GM19455 (cell line): ENCODE measurements around the gene YY1AP1.
"Not testable (repeated sequence)": the region's sequence is repeated elsewhere in the genome, so short reads cannot be mapped to it uniquely, and the experiment has no call there.

Source experiments
- ATAC-seq: cut with Tn5 transposase; IDR thresholded peaks from one replicate; pipeline ENCODE4 v1.9.1; 2021; ENCODE audit not compliant: unreplicated experiment

YY1AP1 gene

DNA sequence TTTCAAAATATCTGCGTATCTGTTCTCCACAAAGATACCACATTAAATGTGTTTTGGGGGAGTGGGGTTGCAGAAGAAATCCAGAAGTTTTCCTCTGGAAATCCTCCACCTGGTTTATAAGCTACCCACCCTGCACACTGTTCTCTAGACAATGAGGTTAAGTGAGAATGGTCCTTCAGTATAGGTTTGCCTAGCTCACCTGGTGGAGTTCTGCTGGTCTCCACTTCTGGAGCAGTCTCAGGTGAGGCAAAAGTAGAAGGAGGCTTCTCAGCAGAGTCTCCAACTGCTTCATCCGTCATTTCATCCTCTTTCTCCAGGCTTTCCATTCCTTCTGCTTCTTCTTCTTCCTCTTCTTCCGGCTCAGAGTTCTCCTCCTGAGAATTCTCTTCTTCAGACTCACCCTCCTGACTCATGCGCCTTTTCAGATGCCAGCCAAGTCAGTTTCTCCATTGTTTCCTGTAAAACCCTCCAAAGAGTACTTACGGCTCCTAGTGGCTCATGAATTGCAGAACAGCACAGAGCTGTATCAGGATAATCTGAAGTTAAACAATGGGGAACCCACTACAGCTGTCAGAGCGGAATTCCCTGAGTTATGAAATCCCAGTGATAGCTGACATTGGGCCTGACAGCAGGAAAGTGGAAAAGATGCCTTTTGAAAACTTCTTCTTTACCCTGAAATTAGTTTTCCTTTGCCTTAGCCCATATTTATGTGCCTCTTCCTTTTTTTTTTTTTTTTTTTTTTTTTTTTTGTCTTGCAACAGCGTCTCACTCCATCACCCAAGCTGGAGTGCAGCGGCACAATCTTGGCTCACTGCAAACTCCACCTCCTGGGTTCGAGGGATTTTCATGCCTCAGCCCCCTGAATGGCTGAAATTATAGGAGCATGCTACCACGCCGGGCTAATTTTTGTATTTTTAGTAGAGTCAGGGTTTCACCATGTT is 40.1 kb downstream of the YY1AP1 start:
- no peak for ATAC-seq

DNA sequence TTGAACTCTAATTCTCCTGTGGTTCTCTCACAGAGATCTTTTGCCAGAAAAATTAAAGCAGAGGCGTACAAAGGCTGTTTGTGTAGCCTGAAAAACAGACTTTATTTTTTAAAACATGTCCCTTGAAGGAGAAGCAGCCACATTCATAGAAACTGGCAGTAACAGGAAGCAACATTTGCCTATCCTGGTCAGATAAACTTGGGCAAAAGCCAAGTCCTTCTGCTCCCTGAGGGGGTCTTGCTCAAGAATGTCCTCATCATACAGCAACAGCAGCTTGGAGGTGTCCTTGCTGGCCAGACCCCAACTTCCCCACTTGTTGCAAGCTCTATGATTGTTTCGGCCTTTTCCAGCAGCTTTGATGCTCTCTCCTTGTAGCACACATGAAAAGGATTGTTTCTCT is 42.3 kb downstream of the YY1AP1 start:
- ATAC-seq: no peak

DNA sequence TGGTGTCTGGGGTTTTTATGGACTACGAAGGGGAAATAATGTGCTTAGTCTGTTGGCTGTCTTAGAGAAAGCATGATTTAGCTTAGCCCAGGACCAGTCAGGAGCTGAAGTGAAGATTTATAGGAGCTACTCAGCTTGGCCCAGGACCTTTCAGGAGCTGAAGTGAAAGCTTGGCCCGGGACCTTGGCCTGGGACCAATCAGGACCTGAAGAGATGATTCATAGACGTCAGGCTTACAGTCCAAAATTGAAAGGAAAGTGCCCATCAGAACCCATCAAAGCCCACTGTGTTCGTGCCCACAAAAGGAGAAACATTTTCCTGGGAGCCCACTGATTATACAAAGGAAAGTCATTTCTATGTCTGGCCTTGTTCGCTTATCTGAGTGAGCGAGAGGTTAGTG is 42.9 kb downstream of the YY1AP1 start:
- no peak for ATAC-seq

DNA sequence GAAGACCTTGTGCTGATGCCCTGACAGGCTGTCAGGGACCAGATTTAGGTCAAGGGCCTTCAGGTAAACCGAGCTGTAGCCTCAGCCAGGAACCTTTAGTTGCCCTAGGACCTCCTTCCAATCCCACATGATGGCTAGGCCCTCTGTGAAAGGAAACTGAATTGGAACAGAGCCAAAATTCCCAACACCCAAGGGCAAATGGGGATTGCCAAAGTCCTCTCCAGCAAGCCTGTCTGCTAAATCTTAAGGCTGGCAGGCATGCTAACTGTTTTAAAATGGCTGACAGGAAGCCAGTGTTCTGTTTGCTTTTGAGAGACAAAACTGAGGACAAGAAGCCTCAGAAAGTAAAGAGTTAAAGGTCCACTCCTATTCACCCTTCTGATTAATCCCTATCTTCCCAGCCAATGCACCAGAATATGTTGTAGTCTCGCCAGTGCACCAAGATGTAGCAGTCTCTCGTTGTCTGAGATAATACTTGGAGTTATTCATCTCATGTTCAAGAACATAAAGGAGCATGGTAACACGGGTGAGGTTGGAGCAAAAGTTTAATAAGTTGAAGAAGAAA is 43.5 kb downstream of the YY1AP1 start:
- no peak for ATAC-seq

DNA sequence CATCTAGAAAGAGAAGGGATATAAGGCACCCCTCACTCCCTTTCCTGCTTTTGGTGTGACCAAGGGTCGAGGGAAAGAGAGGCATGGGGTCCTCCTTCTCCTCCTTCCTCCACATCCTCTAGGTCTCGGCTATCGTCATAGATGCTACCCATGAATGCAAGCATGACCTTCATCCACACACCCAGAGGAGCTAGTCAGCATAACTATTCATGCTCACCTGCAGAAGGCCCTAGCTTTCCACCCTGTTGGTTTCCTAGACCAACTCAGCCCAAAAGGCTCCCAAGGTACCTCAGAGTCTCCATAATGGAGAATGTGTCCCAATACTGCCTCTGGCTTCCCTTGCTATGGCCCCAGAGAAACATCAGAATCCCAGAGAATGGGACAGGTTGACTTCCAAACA is 45.3 kb downstream of the YY1AP1 start:
- ATAC-seq: no peak

DNA sequence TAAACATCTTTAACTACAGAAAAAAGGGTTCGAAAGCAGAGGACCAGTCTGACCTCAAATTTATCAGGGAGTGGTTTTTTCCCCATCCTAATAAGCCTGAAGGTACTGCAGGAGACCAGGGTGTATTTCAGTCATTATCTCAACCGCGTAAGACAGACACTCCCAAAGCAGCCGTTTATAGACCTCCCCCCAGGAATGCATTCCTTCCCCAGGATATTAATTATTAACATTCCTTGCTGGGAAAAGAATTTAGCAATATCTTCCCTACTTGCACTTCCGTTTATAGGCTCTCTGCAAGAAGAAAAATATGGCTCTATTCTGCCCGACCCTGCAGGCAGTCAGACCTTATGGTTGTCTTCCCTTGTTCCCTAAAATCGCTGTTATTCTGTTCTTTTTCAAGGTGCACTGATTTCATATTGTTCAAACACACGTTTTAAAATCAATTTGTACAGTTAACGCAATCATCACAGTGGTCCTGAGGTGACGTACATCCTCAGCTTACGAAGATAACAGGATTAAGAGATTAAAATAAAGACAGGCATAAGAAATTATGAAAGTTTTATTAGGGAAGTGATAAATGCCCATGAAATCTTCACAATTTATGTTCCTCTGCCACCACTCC is 45.9 kb downstream of the YY1AP1 start:
- not testable (repeated sequence) for ATAC-seq

DNA sequence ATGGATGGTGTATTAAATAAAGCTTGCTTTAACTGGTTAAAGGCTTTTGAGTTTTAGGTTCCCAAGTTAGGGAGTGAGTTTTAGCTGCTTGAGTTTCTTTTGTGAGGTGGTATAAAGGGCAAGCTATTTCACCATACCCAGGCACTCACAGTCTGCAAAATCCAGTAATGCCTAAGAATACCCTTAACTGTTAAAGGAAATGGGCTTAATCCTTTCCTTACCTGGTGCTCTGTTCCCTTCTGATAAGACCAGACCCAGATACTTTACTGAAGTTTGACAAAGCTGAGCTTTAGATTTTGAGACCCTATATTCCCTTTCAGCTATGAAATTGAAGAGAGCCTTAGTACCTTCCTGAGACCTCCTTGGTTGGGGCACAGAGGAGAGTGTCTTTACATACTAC is 48.2 kb downstream of the YY1AP1 start:
- ATAC-seq: no peak

DNA sequence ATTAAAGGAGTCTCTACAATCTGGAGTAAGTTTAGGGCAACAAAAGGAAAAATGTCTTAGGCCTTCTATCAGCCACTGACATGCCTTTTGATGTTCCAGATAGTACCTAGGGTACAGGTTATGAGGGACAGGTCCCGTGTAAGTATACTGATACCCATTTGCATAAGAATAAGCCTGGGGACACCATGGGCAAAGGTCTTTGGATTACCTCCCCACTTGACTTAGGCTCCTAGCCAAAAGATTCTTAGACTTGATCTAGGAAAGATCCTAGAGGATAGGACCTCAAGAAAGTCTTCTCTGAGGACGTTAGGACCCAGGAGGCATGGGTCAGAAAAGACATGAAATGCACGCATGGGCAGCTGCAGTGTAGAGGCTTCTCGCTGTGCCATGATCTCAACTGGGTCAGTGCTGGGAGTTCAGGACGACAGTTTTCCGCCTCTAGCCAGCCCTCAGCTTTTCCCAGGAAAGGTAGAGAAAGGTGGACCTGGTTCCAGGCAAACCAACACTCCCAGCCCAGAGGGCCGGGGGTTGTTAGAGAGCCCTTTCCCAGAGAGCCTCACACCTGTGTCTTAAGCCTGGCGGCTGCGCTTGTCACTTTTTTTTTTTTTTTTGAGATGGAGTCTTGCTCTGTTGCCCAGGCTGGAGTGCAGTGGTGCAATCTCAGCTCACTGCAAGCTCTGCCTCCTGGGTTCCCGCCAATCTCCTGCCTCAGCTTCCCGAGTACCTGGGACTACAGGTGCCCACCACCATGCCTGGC is 52.0 kb downstream of the YY1AP1 start:
- no peak for ATAC-seq

DNA sequence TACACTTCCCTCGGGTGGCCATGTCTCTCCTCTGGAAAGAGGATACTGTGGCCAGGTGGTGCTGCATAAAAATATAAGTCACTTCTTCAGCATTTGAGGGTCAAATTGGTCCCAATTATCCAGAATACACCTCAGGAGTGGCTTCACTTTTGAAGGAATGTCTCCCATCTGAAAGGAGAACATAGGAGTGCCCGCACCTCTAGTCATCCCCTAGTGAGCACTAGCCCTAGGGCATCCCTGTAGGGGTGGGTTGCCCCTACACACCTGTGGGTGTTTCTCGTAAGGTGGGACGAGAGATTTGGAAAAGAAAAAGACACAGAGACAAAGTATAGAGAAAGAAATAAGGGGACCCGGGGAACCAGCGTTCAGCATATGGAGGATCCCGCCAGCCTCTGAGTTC is 62.1 kb downstream of the YY1AP1 start:
- not testable (repeated sequence) for ATAC-seq

DNA sequence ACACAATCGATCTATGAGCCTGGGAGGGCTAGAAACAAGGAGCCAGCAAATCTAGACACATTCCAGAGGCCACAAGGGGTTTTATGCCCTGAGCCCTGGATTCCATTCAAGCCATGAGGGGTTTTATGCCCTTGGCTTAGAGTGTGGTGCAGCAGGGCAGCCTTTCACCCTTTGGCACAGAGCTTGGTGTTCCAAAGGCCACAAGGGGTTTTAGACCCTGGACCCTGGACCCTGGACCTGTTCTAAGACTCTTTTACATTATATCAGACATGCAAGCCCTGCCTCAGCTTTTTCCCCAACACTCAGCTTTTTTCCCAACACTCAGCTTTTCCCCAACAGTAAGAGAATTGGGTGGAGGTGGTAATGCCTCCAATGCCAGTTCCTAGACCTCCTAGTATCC is 65.2 kb downstream of the YY1AP1 start:
- no peak for ATAC-seq

DNA sequence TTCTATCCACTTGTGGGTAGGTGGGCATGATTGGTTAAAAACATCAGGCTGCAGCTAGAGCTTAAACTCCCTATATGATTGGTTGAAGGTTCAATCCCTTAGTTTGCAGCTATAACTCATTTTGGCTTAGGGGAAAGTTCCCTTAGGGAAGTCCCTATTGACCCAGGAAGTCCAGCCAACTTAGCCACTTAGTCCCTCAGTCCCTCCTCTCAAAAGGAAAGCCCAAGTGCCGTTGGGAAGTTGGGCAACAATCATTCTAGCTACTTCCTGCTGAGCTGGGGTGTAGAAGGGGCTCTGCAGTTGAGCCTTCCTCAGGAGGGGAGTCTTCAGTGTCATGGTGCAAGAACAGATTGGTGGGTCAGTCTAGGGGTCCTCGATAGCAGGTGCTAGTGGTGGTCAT is 66.4 kb downstream of the YY1AP1 start:
- ATAC-seq: no peak

DNA sequence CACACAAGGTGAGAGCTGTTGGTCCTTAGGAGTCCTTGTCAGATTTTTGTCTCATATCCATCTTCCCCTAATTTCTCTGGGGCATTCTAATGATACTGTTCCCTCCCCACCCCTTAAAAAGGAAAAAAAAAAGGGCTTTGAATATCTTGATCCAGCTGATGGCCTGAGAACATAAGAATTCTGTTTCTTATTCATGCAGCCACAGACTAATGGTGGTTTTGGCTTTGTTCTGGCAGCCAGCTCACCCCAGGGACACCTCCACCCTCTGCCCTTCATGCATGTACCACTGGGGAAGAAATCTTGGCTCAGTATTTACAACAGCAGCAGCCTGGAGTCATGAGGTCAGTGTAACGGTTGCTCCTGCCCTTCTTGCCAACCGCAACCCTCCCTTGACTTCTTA is 75.3 kb downstream of the YY1AP1 start:
- ATAC-seq: not testable (repeated sequence)

DNA sequence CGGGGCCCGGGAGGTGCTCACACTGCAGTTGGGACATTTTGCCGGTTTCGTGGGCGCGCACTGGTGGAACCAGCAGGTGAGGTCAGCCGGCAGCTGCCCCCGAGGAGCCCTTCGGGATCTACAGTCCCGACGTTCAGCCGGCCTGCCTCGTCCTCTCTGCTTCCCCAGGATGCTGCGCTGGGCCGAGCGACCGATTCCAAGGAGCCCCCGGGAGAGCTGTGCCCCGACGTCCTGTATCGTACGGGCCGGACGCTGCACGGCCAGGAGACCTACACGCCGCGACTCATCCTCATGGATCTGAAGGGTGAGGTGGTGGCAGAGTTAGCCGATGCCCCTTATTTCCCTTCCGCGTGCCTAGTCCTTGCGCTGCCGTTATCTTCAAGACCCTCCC is 78.3 kb downstream of the YY1AP1 start:
- ATAC-seq: not testable (repeated sequence)

DNA sequence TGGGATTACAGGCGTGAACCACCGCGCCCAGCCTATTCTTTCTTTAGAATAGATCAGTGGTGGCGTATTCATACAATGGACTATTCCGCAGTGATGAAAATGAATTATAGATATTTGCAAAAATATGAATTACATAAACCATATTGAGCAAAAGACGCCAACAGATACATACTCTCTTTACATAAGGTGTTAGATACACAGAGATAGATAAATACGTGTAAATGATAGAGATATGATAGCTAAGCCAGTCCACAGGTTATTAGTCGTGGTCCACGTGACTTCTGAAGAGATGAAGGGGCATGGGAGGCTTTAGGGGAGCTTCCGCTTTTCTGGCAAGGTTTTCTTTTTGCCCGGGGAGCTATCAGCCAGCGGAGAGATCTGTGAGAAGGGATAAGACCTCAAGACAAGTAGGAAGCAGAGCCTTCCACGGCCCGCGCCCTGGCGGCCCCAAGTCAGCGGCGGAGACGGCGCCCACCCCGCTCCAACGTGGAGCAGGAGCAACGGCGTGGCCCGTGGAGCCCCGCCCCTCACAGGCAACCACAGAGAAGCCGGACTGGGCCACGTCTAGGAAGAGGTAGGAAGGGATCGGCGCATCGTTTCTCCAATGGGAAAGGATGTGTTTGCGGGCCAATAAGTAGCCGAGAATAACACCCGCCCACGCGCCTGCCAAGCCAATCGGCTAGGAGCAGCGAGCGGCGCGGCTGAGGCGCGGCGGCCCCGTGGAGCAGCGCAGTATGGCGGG is 78.9 kb downstream of the YY1AP1 start, which contains the start of gene MSTO1:
Gene MSTO1, plus strand, starts transcription at position 704 of the 742 bp plus-strand sequence. Its CDS starts 31 bp downstream, at position 735.
- ATAC-seq: peak; percentile 89
